ENCODE results near the gene ST6GALNAC3.
"Not testable (repeated sequence)": the region's sequence is repeated elsewhere in the genome, so short reads cannot be mapped to it uniquely, and the experiment has no call there.

ST6GALNAC3 gene

DNA sequence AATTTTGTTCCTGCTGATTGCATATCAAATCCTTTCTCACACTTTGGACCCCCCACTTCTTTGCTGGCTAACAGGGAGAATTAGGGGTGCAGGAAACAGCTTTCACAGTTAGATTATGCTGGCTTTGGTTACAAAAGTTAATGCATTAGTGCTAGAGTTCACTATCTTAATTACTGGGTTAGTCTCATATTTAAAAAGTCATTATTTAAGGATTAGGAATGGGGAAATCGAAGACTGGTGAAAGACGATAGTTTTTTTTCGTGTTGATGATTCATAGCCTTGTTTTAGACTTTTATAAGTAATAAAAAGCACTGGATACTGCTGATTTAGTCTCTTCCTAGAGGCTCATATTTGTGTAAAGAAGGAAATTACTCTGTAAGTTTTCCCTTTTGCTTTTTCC, 11.6 kb downstream of the ST6GALNAC3 start:
- no peaks in the 10 kb centered on the region for H3K36me3 ChIP-seq (ENCODE audit: control insufficient read depth in 2 of 2, insufficient read depth in 2 of 2, low read length in 2 of 2)
- H3K9me3 ChIP-seq (ENCODE audit: control insufficient read depth in 2 of 2, low read length in 2 of 2): no peaks in the 10 kb centered on the region
- no peaks in the 10 kb centered on the region for H3K27me3 ChIP-seq (ENCODE audit: control insufficient read depth in 2 of 2, insufficient read depth in 2 of 2, low read length in 2 of 2)
- no peak overlapping the region for H3K27ac ChIP-seq (ENCODE audit: low read depth in 2 of 2, low read length in 2 of 2)
- H3K4me1 ChIP-seq (ENCODE audit: control insufficient read depth in 2 of 2, insufficient read depth in 2 of 2, low read length in 2 of 2): no peaks in the 10 kb centered on the region
- no peak overlapping the region for H3K4me3 ChIP-seq (ENCODE audit: low read length in 2 of 2)
- H3K9ac ChIP-seq (ENCODE audit: low read depth in 1 of 2, low read length in 2 of 2): no peak overlapping the region

DNA sequence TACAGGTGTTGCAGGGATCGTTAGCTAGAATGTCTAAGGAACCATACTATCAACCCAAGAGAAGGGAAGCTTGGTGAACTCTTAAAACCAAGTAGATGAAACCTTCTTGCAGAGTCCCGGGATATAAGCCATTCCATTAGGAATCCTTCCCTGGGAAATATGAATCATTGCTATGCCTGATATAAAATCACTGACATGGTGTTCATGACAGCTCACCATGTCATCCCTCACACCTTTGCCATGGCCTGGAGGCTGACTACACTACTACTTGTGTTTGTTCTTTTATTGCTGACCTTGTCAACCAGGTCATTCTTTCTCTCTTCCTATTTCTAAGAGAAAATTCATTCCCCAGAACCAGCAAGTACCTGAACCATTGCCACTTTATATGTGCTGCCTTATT, 12.1 kb downstream of the ST6GALNAC3 start:
- H3K36me3 ChIP-seq (ENCODE audit: control insufficient read depth in 2 of 2, insufficient read depth in 2 of 2, low read length in 2 of 2): no peaks in the 10 kb centered on the region
- H3K27ac ChIP-seq (ENCODE audit: low read depth in 2 of 2, low read length in 2 of 2): no peak overlapping the region
- H3K9me3 ChIP-seq (ENCODE audit: control insufficient read depth in 2 of 2, low read length in 2 of 2): no peaks in the 10 kb centered on the region
- H3K4me1 ChIP-seq (ENCODE audit: control insufficient read depth in 2 of 2, insufficient read depth in 2 of 2, low read length in 2 of 2): no peaks in the 10 kb centered on the region
- no peak overlapping the region for H3K4me3 ChIP-seq (ENCODE audit: low read length in 2 of 2)
- H3K27me3 ChIP-seq (ENCODE audit: control insufficient read depth in 2 of 2, insufficient read depth in 2 of 2, low read length in 2 of 2): no peaks in the 10 kb centered on the region
- no peak overlapping the region for H3K9ac ChIP-seq (ENCODE audit: low read depth in 1 of 2, low read length in 2 of 2)

GRCh38 chr1:76090283-76091203, 16.0 kb downstream of the ST6GALNAC3 start:
- no peaks in the 10 kb centered on the region for H3K27me3 ChIP-seq (ENCODE audit: control insufficient read depth in 2 of 2, insufficient read depth in 2 of 2, low read length in 2 of 2)
- no peak overlapping the region for H3K4me3 ChIP-seq (ENCODE audit: low read length in 2 of 2)
- H3K27ac ChIP-seq (ENCODE audit: low read depth in 2 of 2, low read length in 2 of 2): no peak overlapping the region
- no peaks in the 10 kb centered on the region for H3K36me3 ChIP-seq (ENCODE audit: control insufficient read depth in 2 of 2, insufficient read depth in 2 of 2, low read length in 2 of 2)
- H3K9ac ChIP-seq (ENCODE audit: low read depth in 1 of 2, low read length in 2 of 2): no peak overlapping the region
- no peaks in the 10 kb centered on the region for H3K9me3 ChIP-seq (ENCODE audit: control insufficient read depth in 2 of 2, low read length in 2 of 2)
- H3K4me1 ChIP-seq (ENCODE audit: control insufficient read depth in 2 of 2, insufficient read depth in 2 of 2, low read length in 2 of 2): no peaks in the 10 kb centered on the region

DNA sequence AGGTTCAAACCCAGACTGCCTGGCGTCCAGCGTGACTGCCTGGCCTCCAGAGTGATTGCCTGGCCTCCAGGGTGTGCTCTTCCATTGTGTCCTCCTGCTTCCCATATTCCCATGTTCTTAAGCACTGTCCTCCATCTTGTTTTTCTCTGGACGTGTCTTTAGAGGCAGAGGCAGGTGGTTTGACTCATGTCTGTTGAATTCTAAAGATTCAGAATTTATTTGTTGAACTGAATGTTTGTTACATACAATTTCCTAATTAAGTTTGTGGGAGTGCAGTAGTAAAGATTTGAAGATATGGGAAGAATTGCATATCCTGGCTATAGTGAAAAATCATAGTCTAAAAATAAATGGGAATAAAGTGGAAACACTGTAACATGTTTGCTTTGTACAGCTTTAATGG, 18.3 kb downstream of the ST6GALNAC3 start:
- Histone ChIP-seq H3K9me3 (ENCODE audit: control insufficient read depth in 2 of 2, low read length in 2 of 2) (no peaks in the 10 kb centered on the region), H3K27ac (ENCODE audit: low read depth in 2 of 2, low read length in 2 of 2) (no peak overlapping the region), H3K36me3 (ENCODE audit: control insufficient read depth in 2 of 2, insufficient read depth in 2 of 2, low read length in 2 of 2) (no peaks in the 10 kb centered on the region), H3K4me1 (ENCODE audit: control insufficient read depth in 2 of 2, insufficient read depth in 2 of 2, low read length in 2 of 2) (no peaks in the 10 kb centered on the region), H3K4me3 (ENCODE audit: low read length in 2 of 2) (no peak overlapping the region), H3K9ac (ENCODE audit: low read depth in 1 of 2, low read length in 2 of 2) (no peak overlapping the region), H3K27me3 (ENCODE audit: control insufficient read depth in 2 of 2, insufficient read depth in 2 of 2, low read length in 2 of 2) (no peaks in the 10 kb centered on the region)

DNA sequence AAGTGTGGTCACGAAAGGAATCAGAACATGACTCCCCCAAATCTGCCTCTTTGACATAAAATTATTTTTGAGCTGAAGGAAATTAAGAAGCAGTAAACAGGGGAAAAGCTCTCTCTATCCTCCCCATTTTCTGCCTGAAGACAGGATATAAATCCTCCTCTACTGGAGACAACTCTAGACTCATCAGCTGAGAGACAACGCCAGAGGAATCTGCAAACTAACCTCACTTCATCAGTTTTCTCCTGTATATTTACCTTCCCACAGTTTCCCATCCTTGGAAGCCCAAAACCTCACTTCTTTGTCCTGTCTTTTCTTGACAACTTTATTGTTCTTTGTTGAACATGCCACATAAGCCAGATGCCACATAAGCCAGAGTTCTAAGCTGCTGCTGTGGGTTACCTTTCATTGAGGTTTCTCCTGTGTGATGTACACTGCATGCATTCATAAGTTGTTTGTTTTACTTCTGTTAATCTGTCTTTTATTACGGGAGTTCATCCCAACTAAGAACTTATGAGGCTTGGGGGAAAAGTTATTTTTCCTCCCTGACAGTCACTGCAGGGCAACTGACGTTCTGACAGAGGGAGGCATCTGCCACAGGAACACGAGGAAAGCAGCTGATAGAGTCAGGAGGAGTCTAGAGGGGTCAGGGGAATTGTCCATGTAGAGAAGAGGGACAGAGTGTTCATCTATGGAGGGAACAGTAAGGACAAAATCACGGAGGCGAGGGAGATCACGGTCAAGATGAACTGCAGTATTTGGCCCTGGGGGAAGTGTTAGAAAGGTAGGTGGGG, 19.2 kb downstream of the ST6GALNAC3 start:
- no peaks in the 10 kb centered on the region for H3K4me1 ChIP-seq (ENCODE audit: control insufficient read depth in 2 of 2, insufficient read depth in 2 of 2, low read length in 2 of 2)
- H3K4me3 ChIP-seq (ENCODE audit: low read length in 2 of 2): no peak overlapping the region
- H3K9me3 ChIP-seq (ENCODE audit: control insufficient read depth in 2 of 2, low read length in 2 of 2): no peaks in the 10 kb centered on the region
- H3K36me3 ChIP-seq (ENCODE audit: control insufficient read depth in 2 of 2, insufficient read depth in 2 of 2, low read length in 2 of 2): no peaks in the 10 kb centered on the region
- no peak overlapping the region for H3K9ac ChIP-seq (ENCODE audit: low read depth in 1 of 2, low read length in 2 of 2)
- H3K27ac ChIP-seq (ENCODE audit: low read depth in 2 of 2, low read length in 2 of 2): no peak overlapping the region
- H3K27me3 ChIP-seq (ENCODE audit: control insufficient read depth in 2 of 2, insufficient read depth in 2 of 2, low read length in 2 of 2): no peaks in the 10 kb centered on the region

- H3K9ac ChIP-seq (ENCODE audit: low read depth in 1 of 2, low read length in 2 of 2): no peak overlapping the region
- no peaks in the 10 kb centered on the region for H3K36me3 ChIP-seq (ENCODE audit: control insufficient read depth in 2 of 2, insufficient read depth in 2 of 2, low read length in 2 of 2)
- H3K27me3 ChIP-seq (ENCODE audit: control insufficient read depth in 2 of 2, insufficient read depth in 2 of 2, low read length in 2 of 2): no peaks in the 10 kb centered on the region
- H3K4me1 ChIP-seq (ENCODE audit: control insufficient read depth in 2 of 2, insufficient read depth in 2 of 2, low read length in 2 of 2): no peaks in the 10 kb centered on the region
- H3K9me3 ChIP-seq (ENCODE audit: control insufficient read depth in 2 of 2, low read length in 2 of 2): no peaks in the 10 kb centered on the region
- H3K4me3 ChIP-seq (ENCODE audit: low read length in 2 of 2): no peak overlapping the region
- H3K27ac ChIP-seq (ENCODE audit: low read depth in 2 of 2, low read length in 2 of 2): no peak overlapping the region
Observed at GRCh38 chr1:76095802-76096201, 21.3 kb downstream of the ST6GALNAC3 start.

DNA sequence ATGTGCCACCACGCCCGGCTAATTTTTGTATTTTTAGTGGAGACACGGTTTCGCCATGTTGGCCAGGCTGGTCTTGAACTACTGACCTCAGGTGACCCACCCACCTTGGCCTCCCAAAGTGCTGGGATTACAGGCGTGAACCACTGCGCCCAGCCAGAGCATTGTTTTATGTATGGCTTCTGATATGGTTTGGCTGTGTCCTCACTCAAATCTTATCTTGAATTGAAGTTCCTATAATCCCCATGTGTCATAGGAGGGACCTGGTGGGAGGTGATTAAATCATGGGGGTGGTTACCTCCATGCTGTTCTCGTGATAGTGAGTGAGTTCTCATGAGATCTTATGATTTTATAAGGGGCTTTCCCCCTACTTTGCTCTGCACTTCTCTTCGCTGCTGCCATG, 22.5 kb downstream of the ST6GALNAC3 start:
- not testable (repeated sequence) for H3K4me1 ChIP-seq (ENCODE audit: control insufficient read depth in 2 of 2, insufficient read depth in 2 of 2, low read length in 2 of 2); H3K9ac ChIP-seq (ENCODE audit: low read depth in 1 of 2, low read length in 2 of 2); H3K4me3 ChIP-seq (ENCODE audit: low read length in 2 of 2); H3K9me3 ChIP-seq (ENCODE audit: control insufficient read depth in 2 of 2, low read length in 2 of 2); H3K27ac ChIP-seq (ENCODE audit: low read depth in 2 of 2, low read length in 2 of 2); H3K36me3 ChIP-seq (ENCODE audit: control insufficient read depth in 2 of 2, insufficient read depth in 2 of 2, low read length in 2 of 2); H3K27me3 ChIP-seq (ENCODE audit: control insufficient read depth in 2 of 2, insufficient read depth in 2 of 2, low read length in 2 of 2)

DNA sequence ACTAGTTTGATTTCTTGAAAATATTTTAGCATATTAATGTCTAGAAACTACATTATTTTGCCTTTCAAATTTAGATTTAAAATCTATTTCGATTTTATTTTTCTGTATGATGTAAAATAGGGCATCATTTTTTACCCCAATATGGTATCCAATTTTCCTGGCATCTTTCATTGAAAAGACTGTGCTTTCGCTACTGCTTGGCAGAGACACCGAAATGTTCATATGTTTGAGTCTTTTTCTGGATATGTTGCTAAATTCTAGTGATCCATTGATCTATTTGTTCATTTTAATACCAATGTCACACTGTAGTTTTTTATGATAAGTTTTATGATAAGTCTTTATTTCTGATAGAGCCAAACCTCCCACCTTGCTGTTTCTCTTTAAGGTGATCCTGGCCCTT, 24.3 kb downstream of the ST6GALNAC3 start:
- no peaks in the 10 kb centered on the region for H3K4me1 ChIP-seq (ENCODE audit: control insufficient read depth in 2 of 2, insufficient read depth in 2 of 2, low read length in 2 of 2)
- no peak overlapping the region for H3K27ac ChIP-seq (ENCODE audit: low read depth in 2 of 2, low read length in 2 of 2)
- H3K9ac ChIP-seq (ENCODE audit: low read depth in 1 of 2, low read length in 2 of 2): no peak overlapping the region
- no peaks in the 10 kb centered on the region for H3K36me3 ChIP-seq (ENCODE audit: control insufficient read depth in 2 of 2, insufficient read depth in 2 of 2, low read length in 2 of 2)
- H3K27me3 ChIP-seq (ENCODE audit: control insufficient read depth in 2 of 2, insufficient read depth in 2 of 2, low read length in 2 of 2): no peaks in the 10 kb centered on the region
- no peak overlapping the region for H3K4me3 ChIP-seq (ENCODE audit: low read length in 2 of 2)
- H3K9me3 ChIP-seq (ENCODE audit: control insufficient read depth in 2 of 2, low read length in 2 of 2): no peaks in the 10 kb centered on the region

GRCh38 chr1:76101548-76101947, 27.0 kb downstream of the ST6GALNAC3 start:
- Histone ChIP-seq H3K9ac (ENCODE audit: low read depth in 1 of 2, low read length in 2 of 2) (no peak overlapping the region), H3K36me3 (ENCODE audit: control insufficient read depth in 2 of 2, insufficient read depth in 2 of 2, low read length in 2 of 2) (no peaks in the 10 kb centered on the region), H3K27me3 (ENCODE audit: control insufficient read depth in 2 of 2, insufficient read depth in 2 of 2, low read length in 2 of 2) (no peaks in the 10 kb centered on the region), H3K4me3 (ENCODE audit: low read length in 2 of 2) (no peak overlapping the region), H3K4me1 (ENCODE audit: control insufficient read depth in 2 of 2, insufficient read depth in 2 of 2, low read length in 2 of 2) (no peaks in the 10 kb centered on the region), H3K27ac (ENCODE audit: low read depth in 2 of 2, low read length in 2 of 2) (no peak overlapping the region), H3K9me3 (ENCODE audit: control insufficient read depth in 2 of 2, low read length in 2 of 2) (no peaks in the 10 kb centered on the region)

DNA sequence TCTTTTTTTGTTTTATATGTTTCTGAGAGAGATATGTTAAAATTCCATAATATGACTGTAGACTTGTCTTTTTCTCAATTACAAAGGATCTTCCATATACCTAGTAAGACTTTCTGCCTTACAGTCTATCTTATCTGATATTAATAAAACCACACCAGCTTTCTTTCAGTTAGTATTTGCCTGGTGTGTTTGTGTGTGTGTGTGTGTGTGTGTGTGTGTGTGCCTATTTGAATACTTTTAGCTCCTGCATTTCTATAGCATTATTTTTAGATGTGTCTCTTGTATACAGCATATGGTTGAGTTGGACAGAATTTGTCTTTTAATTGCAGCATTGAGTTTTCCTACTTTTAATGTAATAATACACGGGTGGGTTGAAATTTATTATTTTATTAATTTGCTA, 27.5 kb downstream of the ST6GALNAC3 start:
- no peaks in the 10 kb centered on the region for H3K27me3 ChIP-seq (ENCODE audit: control insufficient read depth in 2 of 2, insufficient read depth in 2 of 2, low read length in 2 of 2)
- H3K9ac ChIP-seq (ENCODE audit: low read depth in 1 of 2, low read length in 2 of 2): no peak overlapping the region
- H3K9me3 ChIP-seq (ENCODE audit: control insufficient read depth in 2 of 2, low read length in 2 of 2): no peaks in the 10 kb centered on the region
- no peak overlapping the region for H3K27ac ChIP-seq (ENCODE audit: low read depth in 2 of 2, low read length in 2 of 2)
- H3K4me3 ChIP-seq (ENCODE audit: low read length in 2 of 2): no peak overlapping the region
- no peaks in the 10 kb centered on the region for H3K4me1 ChIP-seq (ENCODE audit: control insufficient read depth in 2 of 2, insufficient read depth in 2 of 2, low read length in 2 of 2)
- H3K36me3 ChIP-seq (ENCODE audit: control insufficient read depth in 2 of 2, insufficient read depth in 2 of 2, low read length in 2 of 2): no peaks in the 10 kb centered on the region
